Thyroid gland (tissue), 4 donors: ENCODE data around the gene NCOA5. TPM values are rescaled to one million over a fixed set of nuclear protein-coding genes. Genes with fewer than 3 reads are reported as not detected.

Experiments used
- DNase-seq, 2 donors: peaks; one replicate each; pipeline ENCODE4 v3.0.0-alpha.2; 2019
- H3K27ac ChIP-seq, 3 donors: fragments of 200-600 bp; sonication (generic); 1 replicate in 2 of 3; 2 replicates in 1 of 3; pipeline ENCODE4 v1.5.1; 2016 to 2019; ENCODE audit warnings: mild to moderate bottlenecking in 1 of 3, moderate library complexity in 1 of 3
- H3K27me3 ChIP-seq: fragments of 200-600 bp; sonication (generic); one replicate; pipeline ENCODE4 v1.5.1; 2019
- H3K36me3 ChIP-seq, 2 donors: fragments of 200-600 bp; sonication (generic); one replicate each; pipeline ENCODE4 v1.5.1; 2016 to 2019
- H3K4me1 ChIP-seq, 2 donors: fragments of 200-600 bp; sonication (generic); one replicate each; pipeline ENCODE4 v1.5.1; 2017 to 2019
- H3K4me3 ChIP-seq, 3 donors: fragments of 200-600 bp; sonication (generic); replicated peaks in 1 of 3; 1 replicate in 2 of 3; 2 replicates in 1 of 3; pipeline ENCODE4 v1.5.1; 2016; ENCODE audit warnings: mild to moderate bottlenecking in 1 of 3
- H3K9me3 ChIP-seq: fragments of 200-600 bp; sonication (generic); one replicate; pipeline ENCODE4 v1.5.1; 2017
- CTCF ChIP-seq, 6 experiments: fragments of 200-600 bp in 3 of 6; fragments of 450-650 bp in 3 of 6; sonication (generic) in 3 of 6; IDR thresholded peaks; one replicate each; pipeline ENCODE4 v1.5.1; 2016 to 2019; ENCODE audit warnings: antibody characterized with exemption in 6 of 6, mild to moderate bottlenecking in 2 of 6, inconsistent platforms in 1 of 6, moderate library complexity in 1 of 6
- POLR2A ChIP-seq, 2 donors: fragments of 450-650 bp; IDR thresholded peaks; one replicate each; pipeline ENCODE4 v1.6.1; 2017; ENCODE audit warnings: antibody characterized with exemption in 2 of 2, mild to moderate bottlenecking in 2 of 2, moderate library complexity in 1 of 2
- WGBS, 2 donors: methylation state at CpG; one replicate each; pipeline ENCODE4 v1.1.5; 2017; 5-methylcytosine and 5-hydroxymethylcytosine counted together
- intact Hi-C: fragments of 100-400 bp; cut with DNase I; formaldehyde crosslinking; loops from one replicate; pipeline ENCODE4 v1.15.1; 2023
- total RNA-seq, 4 donors: library from RNA; depleted of rRNA; stranded (reverse); fragments of >200 nt; gene quantifications; one replicate each; pipeline ENCODE4 v1.2.3, GENCODE V29; 2016

Gene NCOA5
- total RNA-seq, 4 donors from 2014 or later: 31.4 to 46.1 (median 37.4) TPM

- no peak overlapping the region for H3K4me3 ChIP-seq
- peaks cover 47 to 59% of the 10 kb centered on the region in 2 donors for H3K36me3 ChIP-seq
- intact Hi-C loops: no loop called here
- no peaks in the 10 kb centered on the region for H3K27me3 ChIP-seq
- H3K9me3 ChIP-seq: no peaks in the 10 kb centered on the region
- DNase-seq: no peak
- peaks cover 0 to 31% of the 10 kb centered on the region in 2 donors for H3K4me1 ChIP-seq
- 78 to 83% methylated on average over 4 of the region's 4 CpGs for WGBS, 2 donors
- no peak overlapping the region for H3K27ac ChIP-seq
- TF ChIP-seq POLR2A (IDR thresholded peaks at IDR 0.05): no peak
- TF ChIP-seq CTCF (IDR thresholded peaks at IDR 0.05): no peak
Measured at GRCh38 chr20:46060975-46061374, 28.8 kb downstream of the NCOA5 start.

GRCh38 chr20:46060301-46060881, 29.4 kb downstream of the NCOA5 start:
- WGBS, 2 donors: 52 to 62% methylated on average over 2 of the region's 2 CpGs
- no peak for DNase-seq
- Histone ChIP-seq H3K9me3 (no peaks in the 10 kb centered on the region), H3K4me1 (peaks cover 0 to 31% of the 10 kb centered on the region in 2 donors), H3K27ac (no peak overlapping the region), H3K4me3 (no peak overlapping the region), H3K27me3 (no peaks in the 10 kb centered on the region), H3K36me3 (peaks cover 41 to 54% of the 10 kb centered on the region in 2 donors)
- intact Hi-C loops: no loop called here
- TF ChIP-seq CTCF (IDR thresholded peaks at IDR 0.05): no peak
- TF ChIP-seq POLR2A (IDR thresholded peaks at IDR 0.05): no peak

DNA sequence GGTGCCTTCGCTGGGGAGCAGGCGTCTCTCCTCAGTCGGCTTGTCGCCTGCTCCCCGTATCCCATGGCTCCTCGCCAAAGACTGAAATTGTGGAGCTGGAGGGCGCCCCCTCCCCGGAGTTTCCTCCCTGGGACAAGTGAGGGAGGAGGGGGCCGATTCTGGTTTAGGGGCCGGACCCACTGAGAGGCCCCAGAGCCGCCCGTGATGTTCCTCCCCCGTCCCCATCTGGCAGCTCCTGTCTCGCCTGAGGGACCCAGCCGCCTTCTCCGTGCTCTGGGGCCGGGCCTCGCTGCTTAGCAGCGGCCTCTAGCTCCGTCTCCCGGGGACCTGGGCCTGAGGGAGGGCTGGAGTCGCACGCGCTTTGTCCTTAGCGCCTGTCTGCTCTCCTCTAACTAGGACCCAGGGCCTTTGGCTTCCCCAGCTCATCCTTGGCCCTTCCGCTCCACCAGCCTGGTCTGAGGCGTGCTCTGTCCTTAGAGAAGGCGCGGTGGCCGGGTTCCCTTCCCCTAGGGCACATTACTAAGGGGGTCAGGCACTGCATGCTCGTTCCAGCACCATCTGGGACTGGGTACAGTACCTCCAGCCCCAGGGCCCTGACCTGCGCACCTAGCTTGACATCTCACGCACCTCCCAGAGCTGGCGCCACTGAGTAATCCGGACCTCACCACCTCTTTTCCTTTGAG, 31.0 kb downstream of the NCOA5 start:
- peak in 1 of 2 donors; percentile 6 for DNase-seq
- peaks cover 25 to 37% of the 10 kb centered on the region in 2 donors for H3K36me3 ChIP-seq
- no peaks in the 10 kb centered on the region for H3K9me3 ChIP-seq
- H3K27ac ChIP-seq: no peak overlapping the region
- H3K27me3 ChIP-seq: no peaks in the 10 kb centered on the region
- intact Hi-C loops: no loop called here
- no peak overlapping the region for H3K4me3 ChIP-seq
- TF ChIP-seq POLR2A (IDR thresholded peaks at IDR 0.05): no peak
- no peak for TF ChIP-seq CTCF (IDR thresholded peaks at IDR 0.05)
- WGBS, 2 donors: 39 to 57% methylated on average over 10 to 11 of the region's 35 CpGs
- peaks cover 0 to 31% of the 10 kb centered on the region in 2 donors for H3K4me1 ChIP-seq

DNA sequence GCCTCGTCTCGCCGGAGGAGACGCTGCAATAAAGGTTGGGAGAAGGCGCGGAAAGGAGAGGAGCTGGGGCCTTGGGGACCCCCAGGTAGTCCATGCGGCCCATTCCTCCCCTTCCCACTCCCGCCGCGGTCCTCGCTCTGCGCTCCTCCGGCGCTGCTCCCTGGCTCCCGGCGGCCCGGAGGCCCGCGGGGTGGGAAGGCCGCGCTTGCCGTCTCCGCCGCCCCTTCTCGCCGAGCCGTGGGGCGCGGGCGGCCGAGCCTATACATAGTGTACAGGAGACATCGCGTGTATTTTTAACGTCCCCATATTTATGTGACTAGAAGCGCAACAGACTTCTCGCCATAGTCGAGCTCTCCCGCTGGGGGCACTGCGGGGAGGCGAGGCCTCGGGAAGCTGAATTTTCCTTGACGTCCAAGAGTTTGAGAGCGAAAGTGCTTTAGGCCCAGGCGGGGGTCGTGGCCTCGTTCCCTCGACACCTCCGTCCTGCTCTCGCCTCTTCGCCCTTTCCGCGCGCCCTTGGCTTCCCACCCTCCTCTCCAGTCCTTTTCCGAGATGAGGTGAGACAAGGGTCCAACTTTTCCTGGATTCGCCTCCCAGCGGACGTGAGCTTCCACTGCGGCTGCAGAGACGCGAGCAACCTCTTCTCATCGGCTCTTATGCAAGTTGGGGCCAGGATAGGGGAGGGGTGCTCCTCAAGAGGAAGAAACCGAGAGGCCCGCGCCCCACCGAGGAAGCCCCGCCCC, 31.7 kb downstream of the NCOA5 start:
- H3K27me3 ChIP-seq: no peaks in the 10 kb centered on the region
- TF ChIP-seq CTCF (IDR thresholded peaks at IDR 0.05) (peak in 2 of 6 experiments; percentile 27 to 33), POLR2A (IDR thresholded peaks at IDR 0.05) (no peak)
- peaks cover 18 to 30% of the 10 kb centered on the region in 2 donors for H3K36me3 ChIP-seq
- H3K27ac ChIP-seq: no peak overlapping the region
- peak; percentile 10 to 24 for DNase-seq
- no peaks in the 10 kb centered on the region for H3K9me3 ChIP-seq
- H3K4me1 ChIP-seq: peaks cover 0 to 31% of the 10 kb centered on the region in 2 donors
- 2 to 6% methylated on average over 16 to 42 of the region's 66 CpGs for WGBS, 2 donors
- intact Hi-C loops: no loop called here
- no peak overlapping the region for H3K4me3 ChIP-seq
